ENCODE data around the gene LATS2. TPM values are rescaled to one million over a fixed set of nuclear protein-coding genes. Genes with fewer than 3 reads are reported as not detected.

Gene LATS2
- total and polyA plus RNA-seq, 10 donors = 2.5 to 34.6 (median 22.6) TPM

DNA sequence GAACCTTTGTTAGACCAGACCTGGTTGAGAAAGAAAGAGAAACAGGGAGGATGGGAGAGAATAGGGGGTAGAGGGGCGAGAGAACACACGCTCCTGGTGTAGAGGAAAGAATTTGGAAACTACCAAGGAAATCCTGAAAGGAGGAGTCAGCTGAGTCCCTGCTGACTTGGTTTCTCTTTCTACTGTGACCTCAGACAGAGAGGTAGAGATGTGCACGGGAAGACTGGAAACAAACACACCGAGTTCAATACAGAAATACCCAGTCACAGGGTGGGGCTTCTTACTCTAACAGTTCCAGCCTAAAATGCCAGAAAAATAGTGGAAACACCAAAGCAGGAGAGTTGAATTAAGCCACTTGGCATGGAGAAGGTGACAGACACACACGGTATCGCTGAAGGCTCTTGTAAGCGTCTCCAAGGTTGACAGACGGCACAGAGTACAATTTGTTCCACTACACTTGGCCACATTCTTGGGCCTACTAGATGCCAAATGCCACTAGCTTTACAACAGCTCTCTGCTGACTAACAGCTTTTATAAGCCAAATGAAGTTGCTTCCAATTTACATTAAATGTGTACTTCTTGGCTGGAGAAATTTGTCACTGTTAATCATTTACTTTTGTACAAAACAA is 28.1 kb downstream of the LATS2 start:
- Histone ChIP-seq H3K36me3 (no peaks in the 10 kb centered on the region), H3K27ac (peak overlapping the region in 5 of 8 donors; percentile 52 to 63 (median 56)), H3K27me3 (replicated peaks in 1 of 7) (no peaks in the 10 kb centered on the region), H3K4me1 (peaks cover 7 to 68% (median 43%) of the 10 kb centered on the region in 6 donors), H3K9me3 (peaks cover 0 to 3% (median 0%) of the 10 kb centered on the region in 8 donors), H3K4me3 (no peak overlapping the region)
- DNase-seq = no peak
- intact Hi-C loops (cut with DNase I; ENCODE audit: low total_unique reads) = no loop called here
- 36 to 68% (median 53%) methylated on average over 8 of the region's 8 CpGs for WGBS, 5 donors
- TF ChIP-seq, protein P1, sequence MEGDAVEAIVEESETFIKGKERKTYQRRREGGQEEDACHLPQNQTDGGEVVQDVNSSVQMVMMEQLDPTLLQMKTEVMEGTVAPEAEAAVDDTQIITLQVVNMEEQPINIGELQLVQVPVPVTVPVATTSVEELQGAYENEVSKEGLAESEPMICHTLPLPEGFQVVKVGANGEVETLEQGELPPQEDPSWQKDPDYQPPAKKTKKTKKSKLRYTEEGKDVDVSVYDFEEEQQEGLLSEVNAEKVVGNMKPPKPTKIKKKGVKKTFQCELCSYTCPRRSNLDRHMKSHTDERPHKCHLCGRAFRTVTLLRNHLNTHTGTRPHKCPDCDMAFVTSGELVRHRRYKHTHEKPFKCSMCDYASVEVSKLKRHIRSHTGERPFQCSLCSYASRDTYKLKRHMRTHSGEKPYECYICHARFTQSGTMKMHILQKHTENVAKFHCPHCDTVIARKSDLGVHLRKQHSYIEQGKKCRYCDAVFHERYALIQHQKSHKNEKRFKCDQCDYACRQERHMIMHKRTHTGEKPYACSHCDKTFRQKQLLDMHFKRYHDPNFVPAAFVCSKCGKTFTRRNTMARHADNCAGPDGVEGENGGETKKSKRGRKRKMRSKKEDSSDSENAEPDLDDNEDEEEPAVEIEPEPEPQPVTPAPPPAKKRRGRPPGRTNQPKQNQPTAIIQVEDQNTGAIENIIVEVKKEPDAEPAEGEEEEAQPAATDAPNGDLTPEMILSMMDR (IDR thresholded peaks at IDR 0.05 in 8 of 11, conservative IDR thresholded peaks at IDR 0.05 in 3 of 11) = no peak
- TF ChIP-seq POLR2AphosphoS5 (IDR thresholded peaks at IDR 0.05) (peak in 1 of 3 donors; percentile 49), POLR2A (IDR thresholded peaks at IDR 0.05) (no peak)

DNA sequence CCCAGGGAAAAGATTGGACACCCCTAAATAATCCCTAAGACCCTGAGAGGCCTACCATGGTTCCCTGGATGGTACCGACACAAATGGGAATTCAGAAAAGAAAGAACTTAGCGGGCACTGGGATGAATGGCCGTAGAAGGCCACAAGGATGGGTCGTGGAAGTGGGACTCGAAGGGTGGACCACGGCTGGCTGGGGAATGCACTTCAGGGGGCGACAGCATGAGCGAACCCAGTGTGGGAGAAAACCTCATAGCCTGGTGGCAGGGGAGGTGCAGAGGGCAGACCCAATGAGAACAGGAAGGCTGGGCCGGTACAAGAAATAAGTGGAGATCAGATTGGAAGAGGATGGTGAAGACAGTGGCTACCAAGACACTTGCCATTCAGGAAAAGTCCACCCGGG is 28.7 kb downstream of the LATS2 start:
- peak overlapping the region in 4 of 8 donors; percentile 52 to 63 (median 56) for H3K27ac ChIP-seq
- H3K27me3 ChIP-seq (replicated peaks in 1 of 7) = no peaks in the 10 kb centered on the region
- peaks cover 0 to 4% (median 0%) of the 10 kb centered on the region in 8 donors for H3K9me3 ChIP-seq
- peaks cover 7 to 61% (median 39%) of the 10 kb centered on the region in 6 donors for H3K4me1 ChIP-seq
- TF ChIP-seq POLR2AphosphoS5 (IDR thresholded peaks at IDR 0.05) (no peak), POLR2A (IDR thresholded peaks at IDR 0.05) (no peak)
- TF ChIP-seq, protein P1 (IDR thresholded peaks at IDR 0.05 in 8 of 11, conservative IDR thresholded peaks at IDR 0.05 in 3 of 11) = no peak
- no peak for DNase-seq
- intact Hi-C loops (cut with DNase I; ENCODE audit: low total_unique reads) = no loop called here
- H3K4me3 ChIP-seq = no peak overlapping the region
- no peaks in the 10 kb centered on the region for H3K36me3 ChIP-seq
- 88 to 95% (median 90%) methylated on average over 10 of the region's 10 CpGs for WGBS, 5 donors

DNA sequence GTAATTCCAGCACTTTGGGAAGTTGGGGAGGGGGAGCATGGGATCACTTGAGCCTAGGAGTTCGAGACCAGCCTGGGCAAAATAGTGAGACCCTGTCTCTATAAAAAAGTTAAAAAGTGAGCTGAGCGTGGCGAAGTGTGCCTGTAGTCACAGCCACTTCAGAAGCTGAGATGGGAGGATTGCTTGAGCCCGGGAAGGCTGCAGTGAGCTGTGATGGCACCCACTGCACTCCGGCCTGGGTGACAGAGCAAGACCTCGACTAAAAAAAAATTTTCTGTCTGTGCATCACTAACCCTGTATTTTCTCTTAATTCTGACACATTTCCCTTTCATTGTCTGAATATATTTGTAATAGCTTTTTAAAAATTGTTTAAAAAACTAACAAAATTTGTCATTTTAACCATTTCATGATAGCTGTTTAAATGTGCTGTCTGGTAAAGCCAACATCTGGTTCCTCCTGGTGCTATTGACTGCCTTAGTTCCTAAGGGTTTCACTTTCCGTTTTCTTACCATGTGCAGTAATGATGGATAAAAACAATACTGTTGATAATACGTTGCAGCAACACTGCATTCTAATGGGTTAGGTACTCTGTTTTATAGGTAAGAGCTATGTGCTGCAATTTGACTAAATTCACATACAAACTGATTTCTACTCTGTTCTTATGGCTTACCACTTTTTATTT is 29.7 kb downstream of the LATS2 start:
- Histone ChIP-seq H3K27ac (no peak overlapping the region), H3K4me1 (peaks cover 7 to 53% (median 35%) of the 10 kb centered on the region in 6 donors), H3K27me3 (replicated peaks in 1 of 7) (no peaks in the 10 kb centered on the region), H3K9me3 (peaks cover 0 to 4% (median 0%) of the 10 kb centered on the region in 8 donors), H3K36me3 (no peaks in the 10 kb centered on the region), H3K4me3 (no peak overlapping the region)
- WGBS, 5 donors = 70 to 81% (median 74%) methylated on average over 8 of the region's 8 CpGs
- intact Hi-C loops (cut with DNase I; ENCODE audit: low total_unique reads) = no loop called here
- DNase-seq = no peak
- no peak for TF ChIP-seq POLR2A (IDR thresholded peaks at IDR 0.05)
- TF ChIP-seq POLR2AphosphoS5 (IDR thresholded peaks at IDR 0.05) = no peak
- TF ChIP-seq, protein P1 (IDR thresholded peaks at IDR 0.05 in 8 of 11, conservative IDR thresholded peaks at IDR 0.05 in 3 of 11) = no peak

DNA sequence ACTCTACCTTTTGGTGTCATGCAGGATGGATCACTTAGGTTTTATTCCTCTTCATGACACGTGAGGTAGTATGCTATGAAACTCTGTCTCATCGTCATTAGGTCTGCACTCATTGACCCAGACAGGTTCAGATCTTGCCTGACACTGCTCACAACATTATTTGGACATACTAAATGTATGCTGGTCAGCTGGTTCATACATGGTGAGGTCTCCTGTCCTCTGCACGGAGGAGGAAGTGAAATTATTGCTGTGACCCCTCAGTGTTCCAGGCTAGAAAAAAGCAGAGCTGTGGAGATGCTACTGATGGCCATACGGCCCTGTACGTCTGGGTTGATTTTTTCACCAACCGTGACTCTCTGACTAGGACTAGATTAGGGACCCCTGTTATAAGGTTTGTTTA is 35.8 kb downstream of the LATS2 start:
- H3K9me3 ChIP-seq = peaks cover 0 to 4% (median 0%) of the 10 kb centered on the region in 8 donors
- DNase-seq = no peak
- H3K27me3 ChIP-seq (replicated peaks in 1 of 7) = no peaks in the 10 kb centered on the region
- intact Hi-C loops (cut with DNase I; ENCODE audit: low total_unique reads) = loop anchor here (10.0 kb wide), 1 partner anchor 49 kb away; no protein-coding TSS in a partner anchor
- H3K4me1 ChIP-seq = peaks cover 10 to 29% (median 19%) of the 10 kb centered on the region in 6 donors
- H3K27ac ChIP-seq = no peak overlapping the region
- WGBS, 5 donors = 80 to 93% (median 81%) methylated on average over 6 of the region's 6 CpGs
- H3K36me3 ChIP-seq = no peaks in the 10 kb centered on the region
- TF ChIP-seq, protein P1 (IDR thresholded peaks at IDR 0.05 in 8 of 11, conservative IDR thresholded peaks at IDR 0.05 in 3 of 11) = no peak
- no peak for TF ChIP-seq POLR2A (IDR thresholded peaks at IDR 0.05)
- TF ChIP-seq POLR2AphosphoS5 (IDR thresholded peaks at IDR 0.05) = no peak
- no peak overlapping the region for H3K4me3 ChIP-seq
